GM12878 (cell line): Measurements from ENCODE around the gene IL33. TPM values are rescaled to one million over a fixed set of nuclear protein-coding genes. Genes with fewer than 3 reads are reported as not detected.

Source experiments
- ATAC-seq: fragments of 200-7000 bp; cut with Tn5 transposase; 3 replicates; pipeline ENCODE4 v1.9.1; 2020; ENCODE audit warnings: mild to moderate bottlenecking, moderate library complexity
- BruUV-seq: library from RNA; stranded (reverse); fragments of 400-500 nt; replicated peaks from 2 replicates; lab custom pipeline; 2021; lab: Mats Ljungman, UMichigan
- CTCF ChIA-PET: fragments of 300-600 bp; sonication (Branson Sonifier 250); formaldehyde crosslinking; extraction: SDS; loops from one replicate; lab custom pipeline; 2021; ENCODE audit warnings: inconsistent platforms; lab: Yijun Ruan, JAX
- POLR2A ChIA-PET: fragments of 350-600 bp; formaldehyde crosslinking; extraction: SDS; loops from one replicate; lab custom pipeline; 2021; ENCODE audit warnings: inconsistent platforms; lab: Charles Lee
- RAD21 ChIA-PET: fragments of 300-600 bp; sonication (Branson Sonifier 250); formaldehyde crosslinking; loops from one replicate; lab custom pipeline; 2023; ENCODE audit warnings: antibody characterized with exemption; ENCODE audit not compliant: unreplicated experiment; lab: Charles Lee
- SMC1A ChIA-PET: fragments of 300-600 bp; sonication (Branson Sonifier 250); formaldehyde crosslinking; loops from one replicate; lab custom pipeline; 2023; ENCODE audit not compliant: unreplicated experiment, uncharacterized antibody; lab: Charles Lee
- DNase-seq: peaks from one replicate; pipeline ENCODE4 v3.0.0-alpha.2; 2011; ENCODE audit warnings: low read depth, low spot score
- FAIRE-seq: peaks from 3 replicates; lab custom pipeline; 2011; peaks lifted over from hg19 to GRCh38; lab: Jason Lieb, UNC
- H2AFZ ChIP-seq: 2 replicates; pipeline ENCODE4 v1.6.0; 2011; ENCODE audit warnings: low read depth, low read length, control low read depth; ENCODE audit not compliant: control insufficient read depth
- H3K27ac ChIP-seq: 2 replicates; pipeline ENCODE4 v1.5.1; 2011; ENCODE audit warnings: control low read depth; ENCODE audit not compliant: control insufficient read depth, insufficient read depth
- H3K27me3 ChIP-seq, 2 experiments: replicated peaks in 1 of 2; 2 replicates each; pipeline versions ENCODE4 v1.6.0 to v1.6.1; 2011; ENCODE audit warnings: low read length in 1 of 2; ENCODE audit not compliant: control insufficient read depth in 2 of 2, insufficient read depth in 2 of 2
- H3K36me3 ChIP-seq, 2 experiments: 2 replicates each; pipeline ENCODE4 v1.5.1; 2011; ENCODE audit warnings: low read length in 1 of 2; ENCODE audit not compliant: control insufficient read depth in 2 of 2, insufficient read depth in 2 of 2
- H3K4me1 ChIP-seq: 2 replicates; pipeline ENCODE4 v1.6.1; 2011; ENCODE audit warnings: mild to moderate bottlenecking, low read length, moderate library complexity, mixed read lengths; ENCODE audit not compliant: control insufficient read depth, insufficient read depth
- H3K4me2 ChIP-seq: 2 replicates; pipeline ENCODE4 v1.6.0; 2011; ENCODE audit warnings: control low read depth; ENCODE audit not compliant: control insufficient read depth, insufficient read depth
- H3K4me3 ChIP-seq: fragments of 200-600 bp; sonication (generic); 2 replicates; pipeline ENCODE4 v1.5.1; 2016
- H3K79me2 ChIP-seq: 2 replicates; pipeline ENCODE4 v1.6.0; 2011; ENCODE audit warnings: low read length; ENCODE audit not compliant: control insufficient read depth, insufficient read depth
- H3K9ac ChIP-seq: 2 replicates; pipeline ENCODE4 v1.8.0; 2011; ENCODE audit warnings: low read length, control low read depth, mixed read lengths; ENCODE audit not compliant: control insufficient read depth, insufficient read depth
- H3K9me3 ChIP-seq: replicated peaks from 3 replicates; pipeline ENCODE4 v1.5.1; 2011; ENCODE audit warnings: mild to moderate bottlenecking, low read length; ENCODE audit not compliant: control insufficient read depth, insufficient read depth
- H4K20me1 ChIP-seq: 2 replicates; pipeline ENCODE4 v1.6.0; 2011; ENCODE audit not compliant: control insufficient read depth, insufficient read depth
- EP300 ChIP-seq, 2 experiments: fragments of 150-350 bp in 1 of 2; IDR thresholded peaks; 2 replicates each; pipeline ENCODE4 v1.6.1; 2011 to 2012; ENCODE audit warnings: low read depth in 2 of 2, low read length in 2 of 2, borderline replicate concordance in 1 of 2, improper control_type of control experiment in 1 of 2, inconsistent platforms in 1 of 2; ENCODE audit not compliant: control insufficient read depth in 1 of 2
- FOS ChIP-seq: IDR thresholded peaks from 3 replicates; pipeline ENCODE4 v1.6.1; 2011; ENCODE audit warnings: borderline replicate concordance; ENCODE audit not compliant: insufficient read length; ENCODE audit errors: extremely low read depth
- NFYB ChIP-seq: IDR thresholded peaks from 2 replicates; pipeline ENCODE4 v1.6.1; 2011; ENCODE audit warnings: low read depth, mild to moderate bottlenecking, low read length, improper control_type of control experiment, moderate library complexity; ENCODE audit not compliant: insufficient read depth
- PAX8 ChIP-seq: fragments of 450-650 bp; IDR thresholded peaks from 2 replicates; pipeline ENCODE4 v1.6.1; 2017; ENCODE audit warnings: mild to moderate bottlenecking, moderate library complexity
- RFX5 ChIP-seq: IDR thresholded peaks from 2 replicates; pipeline ENCODE4 v1.6.1; 2011; ENCODE audit warnings: low read depth, low read length, improper control_type of control experiment
- SIN3A ChIP-seq: IDR thresholded peaks from 2 replicates; pipeline ENCODE4 v1.6.1; 2012; ENCODE audit warnings: low read depth, low read length, improper control_type of control experiment
- SIX5 ChIP-seq: IDR thresholded peaks from 2 replicates; pipeline ENCODE4 v1.6.1; 2011; ENCODE audit warnings: mild to moderate bottlenecking, low read depth, low read length, moderate library complexity; ENCODE audit not compliant: severe bottlenecking
- SMAD1 ChIP-seq: fragments of 450-650 bp; IDR thresholded peaks from 2 replicates; pipeline ENCODE4 v1.6.1; 2018; ENCODE audit warnings: mild to moderate bottlenecking, low read depth; ENCODE audit not compliant: partially characterized antibody
- SMAD5 ChIP-seq: IDR thresholded peaks from 2 replicates; pipeline ENCODE4 v1.6.1; 2016; ENCODE audit warnings: antibody characterized with exemption, low read depth
- ZNF622 ChIP-seq: fragments of 450-650 bp; IDR thresholded peaks from 2 replicates; pipeline ENCODE4 v1.6.1; 2017; ENCODE audit warnings: mild to moderate bottlenecking, inconsistent platforms
- ZNF687 ChIP-seq: fragments of 450-650 bp; IDR thresholded peaks from 2 replicates; pipeline ENCODE4 v1.6.1; 2017; ENCODE audit warnings: mild to moderate bottlenecking, moderate library complexity
- WGBS: methylation state at CpG from one replicate; pipeline ENCODE4 v1.1.6; 2016; ENCODE audit warnings: low lambda C conversion rate; ENCODE audit not compliant: insufficient replicate concordance, insufficient coverage; ENCODE audit errors: missing lambda C conversion rate; 5-methylcytosine and 5-hydroxymethylcytosine counted together
- in situ Hi-C: fragments of 300-500 bp; cut with MboI; formaldehyde crosslinking; loops from 9 replicates; pipeline ENCODE4 v1.14.3; 2018; ENCODE audit warnings: mixed read lengths
- intact Hi-C: fragments of 100-400 bp; cut with micrococcal nuclease; formaldehyde crosslinking; loops from one replicate; pipeline ENCODE4 v1.14.2; 2022; ENCODE audit not compliant: unreplicated experiment
- polyA plus RNA-seq, 11 experiments: library from polyadenylated mRNA; depleted of rRNA in 4 of 11; unstranded in 6 of 11; stranded (reverse) in 5 of 11; fragments of >200 nt; fragmentation: Nextera tagmentation in 4 of 11; fragmentation: Illumina TruSeq in 1 of 11; extraction: Ambion mirVana in 4 of 11; extraction: Trizol in 1 of 11; gene quantifications; 1 replicate in 1 of 11; 2 replicates in 10 of 11; pipeline versions ENCODE4 v1.2.1 to v1.2.3, GENCODE V29; 2011 to 2016; ENCODE audit warnings: inconsistent platforms in 2 of 11, missing spikeins in 2 of 11, low read depth in 1 of 11
- total RNA-seq, 4 experiments: library from RNA; depleted of rRNA in 3 of 4; stranded (reverse); fragments of >200 nt in 3 of 4; fragmentation: Illumina TruSeq in 1 of 4; extraction: Trizol in 1 of 4; gene quantifications; 2 replicates each; pipeline versions ENCODE4 v1.2.1 to v1.2.3, GENCODE V29; 2013 to 2021

IL33 gene
- total and polyA plus RNA-seq, 10 of the 15 experiments (the other 5 are each of a cell fraction or from before 2014, with no cell fraction given): not detected

GRCh38 chr9:6219040-6219439, 3.4 kb downstream of the IL33 start:
- in situ Hi-C loops: no loop called here
- Histone ChIP-seq H3K4me1 (no peaks in the 10 kb centered on the region), H3K9ac (no peak overlapping the region), H4K20me1 (no peaks in the 10 kb centered on the region), H3K4me2 (no peak overlapping the region), H3K9me3 (no peaks in the 10 kb centered on the region), H2AFZ (no peak overlapping the region), H3K27ac (no peak overlapping the region), H3K4me3 (no peak overlapping the region), H3K27me3 (no peaks in the 10 kb centered on the region), H3K79me2 (no peaks in the 10 kb centered on the region), H3K36me3 (no peaks in the 10 kb centered on the region)
- DNase-seq (no peak), ATAC-seq (no peak), FAIRE-seq (no peak)
- ChIA-PET CTCF (no interaction called here), RAD21 (no interaction called here), SMC1A (no interaction called here), POLR2A (no interaction called here)
- intact Hi-C loops: no loop called here
- WGBS: 51% methylated on average over 4 of the region's 4 CpGs
- TF ChIP-seq SIN3A (no peak), SIX5 (no peak), ZNF687 (no peak), SMAD5 (no peak), SMAD1 (no peak), PAX8 (no peak), FOS (no peak), NFYB (no peak), RFX5 (no peak), EP300 (IDR thresholded peaks at IDR 0.05; ENCODE audit: borderline replicate concordance in 1 of 2, control insufficient read depth in 1 of 2, low read depth in 2 of 2, low read length in 2 of 2) (no peak), ZNF622 (no peak)
- no TSS peak for BruUV-seq
